PFSK-1 (cell line): ENCODE measurements around the gene NDUFA11.

Experiments
- POLR2AphosphoS5 ChIP-seq: IDR thresholded peaks from 2 replicates; pipeline ENCODE4 v1.6.1; 2012; ENCODE audit warnings: low read depth, mild to moderate bottlenecking, control low read depth, low read length, moderate library complexity
- REST ChIP-seq, 2 experiments: IDR thresholded peaks; 2 replicates each; pipeline versions ENCODE4 v1.6.1 to v1.8.0; 2011 to 2012; ENCODE audit warnings: low read depth in 2 of 2, low read length in 2 of 2, control low read depth in 1 of 2, inconsistent platforms in 1 of 2, mild to moderate bottlenecking in 1 of 2, moderate library complexity in 1 of 2; ENCODE audit not compliant: insufficient read depth in 1 of 2
- SIN3A ChIP-seq: IDR thresholded peaks from 2 replicates; pipeline ENCODE4 v1.6.1; 2012; ENCODE audit warnings: mild to moderate bottlenecking, low read length, moderate library complexity, borderline replicate concordance; ENCODE audit not compliant: insufficient read depth

DNA sequence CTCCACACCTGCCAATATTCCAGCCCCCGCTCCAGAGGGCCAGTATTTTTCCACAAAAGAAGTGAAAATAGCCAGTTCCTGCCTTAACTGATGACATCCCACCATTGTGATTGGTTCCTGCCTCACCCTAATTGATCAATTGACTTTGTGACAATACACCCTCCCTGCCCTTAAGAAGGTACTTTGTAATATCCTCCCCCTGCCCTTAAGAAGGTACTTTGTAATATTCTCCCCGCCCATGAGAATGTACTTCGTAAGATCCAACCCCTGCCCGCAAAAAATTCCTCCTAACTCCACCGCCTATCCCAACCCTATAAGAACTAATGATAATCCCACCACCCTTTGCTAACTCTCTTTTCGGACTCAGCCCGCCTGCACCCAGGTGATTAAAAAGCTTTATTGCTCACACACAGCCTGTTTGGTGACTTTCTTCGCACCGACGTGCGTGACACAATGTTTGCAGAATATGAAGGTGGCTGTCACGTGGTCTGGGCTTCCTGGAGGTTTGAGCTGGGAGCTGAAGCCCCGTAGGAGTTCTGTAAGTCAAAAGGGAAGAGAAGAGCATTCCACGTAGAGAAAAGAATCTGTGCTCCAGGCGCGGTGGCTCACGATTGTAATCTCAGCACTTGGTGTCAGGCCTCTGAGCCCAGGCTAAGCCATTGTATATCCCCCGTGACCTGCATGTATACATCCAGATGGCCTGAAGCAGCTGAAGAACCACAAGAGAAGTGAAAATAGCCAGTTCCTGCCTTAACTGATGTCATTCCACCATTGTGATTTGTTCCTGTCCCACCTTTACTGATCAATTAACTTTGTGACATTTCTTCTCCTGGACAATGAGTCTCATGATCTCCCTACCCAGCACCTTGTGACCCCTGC is 46.1 kb downstream of the NDUFA11 start:
- TF ChIP-seq POLR2AphosphoS5 (no peak), REST (IDR thresholded peaks at IDR 0.05; ENCODE audit: insufficient read depth in 1 of 2, low read depth in 2 of 2, low read length in 2 of 2) (no peak), SIN3A (no peak)
